NCI-H524 treated with DMSO at 0.1 percent for 48 hours (cell line): Measurements from ENCODE around the gene FIGLA.

Source experiments
- DNase-seq: peaks from one replicate; lab custom pipeline; 2025; lab: John Stamatoyannopoulos, UW

The FIGLA gene, protein sequence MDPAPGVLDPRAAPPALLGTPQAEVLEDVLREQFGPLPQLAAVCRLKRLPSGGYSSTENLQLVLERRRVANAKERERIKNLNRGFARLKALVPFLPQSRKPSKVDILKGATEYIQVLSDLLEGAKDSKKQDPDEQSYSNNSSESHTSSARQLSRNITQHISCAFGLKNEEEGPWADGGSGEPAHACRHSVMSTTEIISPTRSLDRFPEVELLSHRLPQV

DNA sequence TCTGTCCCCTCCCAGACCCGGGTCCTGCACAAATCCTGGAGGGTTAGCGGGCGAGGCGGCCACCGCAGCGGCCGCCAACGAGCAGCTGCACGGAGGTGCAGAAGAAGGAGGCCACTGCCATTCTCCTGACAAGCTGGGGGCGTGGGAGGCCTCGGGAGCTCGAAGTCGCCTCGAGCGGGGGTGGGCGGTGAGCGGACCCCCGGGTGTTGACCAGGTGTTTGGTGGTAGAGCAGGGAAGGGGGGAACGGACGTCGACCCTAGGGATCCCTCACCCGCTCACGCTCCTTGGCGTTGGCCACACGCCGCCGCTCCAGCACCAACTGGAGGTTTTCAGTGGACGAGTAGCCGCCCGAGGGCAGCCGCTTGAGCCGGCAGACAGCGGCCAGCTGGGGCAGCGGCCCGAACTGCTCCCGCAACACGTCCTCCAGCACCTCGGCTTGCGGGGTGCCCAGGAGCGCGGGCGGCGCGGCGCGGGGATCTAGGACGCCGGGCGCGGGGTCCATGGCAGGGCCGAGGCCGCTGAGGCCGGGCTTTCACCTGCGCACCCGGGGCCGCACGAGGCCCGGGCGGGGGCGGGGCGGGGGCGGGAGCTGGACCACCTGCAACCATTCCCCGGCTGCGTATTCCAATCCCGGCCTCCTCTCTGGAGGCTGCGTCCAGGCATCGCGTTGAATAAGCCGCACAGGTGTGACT, at the start of gene FIGLA:
Gene FIGLA (minus strand): TSS at position 508 of the 693 bp plus-strand sequence. CDS start 5 bp downstream, at position 503.
- DNase-seq = no peak

DNA sequence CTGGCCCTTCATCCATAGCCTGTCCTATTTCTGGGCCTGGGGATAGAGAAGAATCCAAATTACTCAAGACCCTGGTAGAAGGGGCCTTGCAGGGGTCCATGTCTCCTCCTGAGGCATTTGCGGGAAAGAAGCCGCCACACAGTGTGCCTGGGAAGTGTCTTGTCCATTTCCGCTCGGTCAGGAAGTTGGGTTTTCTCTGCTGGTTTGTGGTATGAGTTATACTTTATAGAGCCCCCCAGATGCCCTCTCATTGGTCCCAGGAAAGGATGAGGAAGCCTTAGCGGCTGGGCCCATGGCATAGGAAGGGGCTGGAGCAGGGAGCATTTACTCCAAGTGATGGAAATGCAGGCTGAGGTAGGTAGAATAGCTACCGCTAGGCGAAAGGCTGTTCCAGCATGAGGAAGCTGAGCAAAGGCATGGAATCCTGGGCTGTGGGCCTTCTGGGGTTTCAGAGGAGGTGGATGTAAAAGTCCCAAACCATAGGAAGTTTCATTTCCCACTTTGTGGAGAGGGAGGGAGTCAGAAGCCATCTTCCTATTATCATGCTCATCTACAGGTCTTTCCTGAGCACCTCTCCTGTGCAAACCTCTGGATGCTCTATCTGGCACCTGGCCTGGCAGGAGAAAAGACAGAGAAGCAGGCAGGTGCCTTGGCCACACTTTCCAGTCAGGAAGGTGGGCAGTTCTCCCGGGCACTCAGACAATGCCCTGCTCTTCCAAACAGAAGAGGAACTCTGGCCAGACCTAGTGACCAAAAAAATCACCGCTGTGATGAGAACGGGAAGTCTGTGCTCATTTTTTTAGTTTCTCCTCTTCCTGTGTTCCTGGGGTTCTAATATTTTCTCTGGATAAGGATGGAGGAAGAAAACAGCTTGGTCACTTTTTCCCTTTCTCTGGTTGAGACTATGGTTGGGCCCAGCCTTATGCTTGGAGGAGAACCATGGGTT, 47.8 kb upstream of the FIGLA start:
- no peak for DNase-seq

DNA sequence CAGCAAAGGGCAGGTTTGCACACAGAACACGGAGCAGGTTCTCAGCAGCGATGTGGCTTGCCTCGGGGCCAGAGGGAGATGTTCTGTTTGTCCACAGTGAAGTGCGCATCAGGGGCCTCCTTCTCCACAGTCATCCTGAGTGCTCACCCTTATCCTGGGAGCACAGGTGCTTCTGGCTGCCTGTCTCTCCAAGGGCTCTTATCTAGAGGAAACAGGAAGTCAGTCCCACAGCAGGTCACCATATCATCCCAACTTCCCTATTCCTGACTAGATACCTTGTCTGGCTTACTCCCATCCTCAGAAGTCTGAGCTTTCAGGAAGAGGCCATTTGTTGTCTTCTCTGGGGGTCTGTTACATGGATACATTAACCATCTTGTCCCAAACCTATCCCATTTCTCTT, 45.2 kb upstream of the FIGLA start, which contains the start of gene CD207:
Gene CD207 (minus strand): TSS at position 174 of the 400 bp plus-strand sequence. CDS start 40 bp downstream, at position 134.
- no peak for DNase-seq

DNA sequence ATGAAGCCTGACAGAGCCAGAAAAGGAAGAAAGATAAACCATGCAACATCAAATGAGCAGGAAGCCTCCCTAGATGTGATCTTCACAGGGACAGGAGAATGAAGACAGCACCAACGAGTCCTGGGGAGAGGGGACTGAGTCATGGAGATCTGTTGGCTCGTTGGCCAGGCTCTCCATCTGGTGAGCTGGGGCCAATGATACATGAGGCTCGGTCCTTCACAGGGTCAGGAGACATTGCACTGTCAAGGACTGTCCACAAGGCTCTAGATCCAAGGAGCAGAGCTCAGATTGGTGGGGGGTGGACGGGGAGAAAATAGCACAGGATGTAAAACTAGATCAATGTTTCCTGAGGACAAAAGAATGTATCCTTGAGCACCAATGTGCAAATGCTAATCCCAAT, 44.4 kb upstream of the FIGLA start:
- DNase-seq = no peak

DNA sequence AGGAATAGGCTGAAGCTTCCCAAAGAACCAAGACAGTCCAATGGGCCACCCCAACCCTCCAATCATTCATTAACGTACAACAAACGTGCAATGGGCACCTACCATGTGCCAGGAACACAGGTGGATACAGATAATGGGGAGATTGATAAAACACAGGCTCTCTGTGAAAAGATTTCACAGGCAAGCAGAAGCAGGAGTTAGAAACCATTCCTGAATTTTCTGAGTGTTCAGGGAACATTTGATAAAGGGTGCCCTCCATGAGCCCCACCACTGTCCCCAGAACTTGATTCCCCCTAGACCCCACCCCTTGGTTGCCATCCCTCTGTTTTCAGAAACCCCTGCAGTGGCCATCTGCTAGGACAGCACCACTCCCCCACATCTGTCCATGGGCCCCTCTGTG, 43.7 kb upstream of the FIGLA start:
- no peak for DNase-seq

DNA sequence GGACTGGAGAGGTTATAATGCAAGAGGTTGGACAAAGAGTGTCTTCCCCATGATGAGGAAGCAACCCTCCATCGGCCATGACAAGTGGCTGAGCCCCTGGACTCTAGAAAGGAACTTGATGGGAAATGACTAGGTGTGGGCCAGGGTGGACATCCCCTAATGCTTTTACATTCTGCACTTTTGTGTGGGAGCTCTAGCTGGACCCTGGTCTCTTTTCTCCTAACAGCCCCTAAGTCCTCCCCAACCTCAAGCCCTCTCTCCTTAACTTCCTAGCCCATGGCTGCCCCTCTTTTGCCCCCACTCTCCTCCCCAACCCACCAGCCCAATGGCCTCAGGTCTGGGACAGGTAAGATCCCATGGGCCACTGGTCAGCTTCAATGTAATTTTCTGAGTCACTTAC, 42.8 kb upstream of the FIGLA start:
- DNase-seq = no peak

DNA sequence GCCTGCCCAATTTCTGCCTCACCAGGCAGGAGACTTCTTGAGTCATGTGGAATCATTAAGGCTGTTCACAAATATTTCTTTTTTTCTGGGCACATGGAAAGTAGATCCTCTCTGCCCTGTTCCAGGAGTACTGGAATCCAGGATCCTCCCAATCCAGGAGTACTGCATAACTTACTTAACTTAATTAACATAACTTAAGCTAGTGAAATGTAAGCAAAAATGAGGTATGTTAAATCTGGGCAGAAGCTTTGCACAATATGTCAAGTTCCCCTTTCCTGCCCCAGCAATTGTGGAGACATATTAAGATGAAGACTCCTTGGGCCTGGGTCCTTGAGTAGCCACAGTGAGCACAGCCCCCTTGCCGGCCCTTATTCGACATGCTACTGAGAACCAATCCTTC, 41.9 kb upstream of the FIGLA start:
- no peak for DNase-seq

DNA sequence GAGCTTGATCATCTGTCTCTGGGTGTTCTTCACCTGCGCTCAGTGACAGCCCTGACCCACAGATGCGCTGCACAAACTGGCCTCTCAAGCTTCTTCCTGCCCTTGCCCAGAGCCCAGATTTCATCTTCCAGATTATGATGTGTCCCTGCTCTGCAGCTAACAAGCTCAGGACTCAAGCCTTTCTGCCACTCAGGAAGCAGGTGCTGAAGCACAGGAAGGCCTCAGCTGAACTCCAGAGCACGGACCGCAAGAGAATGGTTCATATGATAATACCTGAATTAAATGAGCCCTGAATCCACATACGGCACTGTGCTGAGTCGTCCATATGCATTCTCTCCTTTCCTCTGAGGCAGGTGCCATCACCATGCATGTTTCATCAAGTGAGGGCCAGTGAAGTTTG, 41.4 kb upstream of the FIGLA start:
- DNase-seq = no peak

DNA sequence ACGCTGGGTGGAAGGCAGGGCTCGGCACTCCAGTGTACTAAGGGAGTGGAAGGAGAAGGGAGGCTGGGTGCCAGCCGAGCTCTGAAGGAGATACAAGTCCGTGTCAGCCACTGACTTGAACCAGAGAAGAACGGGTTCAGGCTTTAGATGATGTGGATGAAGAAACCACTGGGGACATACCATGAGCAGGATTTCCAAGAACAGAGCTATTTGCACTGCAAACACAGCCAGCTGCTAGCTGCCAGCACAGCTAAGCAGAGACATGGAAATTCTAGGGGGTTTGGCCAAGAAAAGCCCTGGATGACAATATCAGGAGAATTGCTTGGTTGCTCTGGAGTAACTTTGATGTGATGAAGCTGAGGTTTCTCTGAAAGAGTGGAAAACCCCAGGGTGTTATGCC, 39.9 kb upstream of the FIGLA start:
- DNase-seq = no peak

DNA sequence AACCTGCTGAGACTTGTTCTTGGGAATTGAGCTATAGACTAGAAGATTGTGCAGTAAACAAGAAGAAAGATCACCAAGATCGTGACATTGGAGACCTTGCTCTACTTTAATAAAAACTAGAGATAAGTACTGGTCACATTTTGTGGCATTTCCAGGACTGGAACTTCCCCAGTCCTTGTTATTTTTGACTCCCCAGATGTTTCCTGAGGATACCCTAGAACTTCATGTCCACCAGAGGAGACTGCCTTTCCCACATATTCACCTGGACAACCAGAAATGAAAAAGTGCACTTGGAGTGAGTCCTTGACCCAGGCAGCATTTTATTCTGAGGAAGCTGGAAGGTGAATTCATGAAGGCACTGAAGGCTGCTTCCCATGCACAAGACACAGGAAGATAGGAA, 39.5 kb upstream of the FIGLA start:
- DNase-seq = no peak

DNA sequence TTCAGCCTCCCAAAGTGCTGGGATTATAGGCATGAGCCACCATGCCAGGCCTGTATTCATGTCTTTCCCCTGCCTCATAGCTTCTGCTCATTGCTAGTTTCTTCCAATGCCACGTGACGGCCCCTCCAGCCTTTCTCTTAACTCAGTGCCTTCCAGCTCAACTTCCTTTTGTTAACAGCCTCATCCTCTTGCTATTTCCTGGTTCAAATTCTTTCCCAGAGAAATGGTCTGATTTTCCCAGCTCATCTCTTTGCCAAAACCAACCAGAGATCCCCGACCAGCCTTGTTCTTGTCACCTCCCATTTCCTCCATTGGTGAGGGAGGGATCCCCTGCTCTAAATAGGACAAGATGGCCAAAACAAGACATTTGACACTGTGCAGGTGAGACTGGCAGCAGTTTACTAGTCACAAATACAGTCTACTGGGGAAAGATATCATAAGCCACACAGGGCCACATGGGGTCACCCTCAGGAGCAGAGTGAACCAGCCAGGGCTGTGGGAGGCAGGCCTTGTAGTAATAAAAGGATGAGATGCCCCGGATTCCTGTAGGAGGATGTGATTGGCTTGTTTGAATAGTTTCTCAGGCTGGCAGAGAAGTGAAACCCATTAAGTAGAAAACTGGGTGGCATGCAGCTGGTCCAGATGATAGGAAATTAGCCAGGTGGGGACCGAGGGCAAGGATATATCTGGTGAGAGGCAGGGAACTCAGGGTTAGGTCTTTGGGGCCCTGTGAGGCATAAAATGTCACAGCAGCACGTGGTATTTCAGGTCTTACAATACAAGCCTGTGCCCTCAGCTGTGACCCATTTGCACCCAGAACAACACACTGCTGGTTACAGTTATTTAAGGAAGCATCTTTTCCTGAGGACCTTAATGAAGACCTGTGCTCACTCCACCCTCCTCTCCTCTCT, 38.7 kb upstream of the FIGLA start:
- no peak for DNase-seq

DNA sequence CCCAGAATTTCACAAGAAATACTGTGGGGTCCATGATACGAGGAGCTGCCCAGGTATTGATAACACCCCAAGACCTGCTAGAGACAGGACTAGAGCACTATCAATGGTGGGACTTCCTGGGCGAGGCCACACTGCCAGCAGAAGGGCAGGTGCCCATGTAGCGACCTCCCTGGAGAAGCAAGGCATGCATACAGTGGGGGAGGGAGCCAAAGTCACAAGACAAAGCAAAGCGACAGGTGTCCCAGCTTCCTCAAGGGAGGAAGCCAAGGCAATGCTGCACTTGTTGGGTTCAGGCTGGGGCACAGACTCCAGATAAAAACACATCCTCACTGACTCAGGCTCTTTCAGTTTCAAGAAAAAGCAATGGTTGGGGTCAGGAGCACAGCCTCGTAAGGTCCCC, 37.7 kb upstream of the FIGLA start:
- DNase-seq = no peak

DNA sequence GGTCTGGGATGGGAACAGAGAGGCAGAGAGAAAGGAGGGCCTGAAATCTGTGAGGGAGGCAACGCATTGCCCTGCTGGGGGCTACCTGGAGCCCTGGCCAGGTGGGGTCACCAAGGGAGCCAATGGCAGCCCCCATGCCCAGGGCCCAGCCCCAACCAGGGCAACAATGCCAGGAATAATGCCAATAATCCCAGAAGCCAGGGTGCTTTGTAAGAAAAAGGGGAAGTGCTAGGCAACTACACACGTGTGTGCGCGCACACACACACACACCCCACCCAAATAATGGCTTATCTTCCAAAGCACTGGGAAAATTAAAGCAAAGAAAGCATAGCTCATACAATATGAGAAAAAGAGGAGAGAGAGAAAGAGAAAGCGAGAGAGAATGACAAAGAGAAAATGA, 36.9 kb upstream of the FIGLA start:
- no peak for DNase-seq

DNA sequence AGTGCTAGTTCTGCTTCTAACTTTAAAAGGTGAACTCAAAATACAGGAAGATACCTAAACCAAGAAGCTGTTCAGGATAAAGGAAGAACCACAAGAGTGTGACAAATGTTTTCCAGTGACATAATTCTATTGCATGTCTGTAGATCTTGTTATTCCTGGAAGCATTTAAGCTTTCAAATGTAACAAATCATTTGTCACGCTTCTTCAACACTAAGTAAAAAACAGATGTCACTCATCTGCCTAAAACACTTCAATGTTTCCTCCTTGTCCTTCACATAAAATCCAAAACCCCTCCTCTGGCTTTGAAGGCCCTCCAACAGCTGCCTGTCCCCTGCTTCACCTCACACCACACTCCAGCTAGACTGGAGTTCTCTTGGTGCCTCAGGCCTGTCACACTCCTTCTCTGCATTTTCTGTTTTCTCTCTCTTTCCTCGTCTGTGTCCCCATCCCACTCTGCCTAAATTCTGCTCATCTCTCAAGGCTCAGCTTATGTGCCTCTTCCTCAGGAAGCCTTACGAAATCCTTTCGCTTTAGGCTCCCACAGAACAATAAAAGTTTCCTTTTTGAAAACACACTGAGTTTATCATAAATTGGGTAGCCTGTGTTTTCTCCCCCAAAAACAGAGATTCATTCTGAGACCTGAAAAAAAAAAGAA, 36.4 kb upstream of the FIGLA start:
- no peak for DNase-seq

DNA sequence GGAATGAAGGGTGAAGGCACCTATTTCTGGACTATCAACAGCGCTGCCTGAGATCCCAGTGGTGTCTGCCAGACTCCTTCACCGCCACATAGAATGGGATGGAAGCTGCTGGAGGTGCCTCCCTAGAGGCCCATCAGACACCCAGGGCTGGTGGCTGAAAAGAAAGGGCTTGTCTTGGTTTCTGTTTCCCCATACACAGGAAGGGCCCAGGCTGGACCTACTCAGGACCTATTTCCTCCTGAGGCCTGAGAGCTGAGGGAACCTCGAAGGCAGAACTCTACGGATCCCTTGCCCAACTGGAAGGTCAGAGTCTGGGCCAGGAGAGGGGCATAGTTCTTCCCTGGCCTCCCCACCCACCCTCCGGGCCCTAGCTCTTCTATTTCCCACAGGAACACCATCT, 32.8 kb upstream of the FIGLA start:
- DNase-seq = no peak

DNA sequence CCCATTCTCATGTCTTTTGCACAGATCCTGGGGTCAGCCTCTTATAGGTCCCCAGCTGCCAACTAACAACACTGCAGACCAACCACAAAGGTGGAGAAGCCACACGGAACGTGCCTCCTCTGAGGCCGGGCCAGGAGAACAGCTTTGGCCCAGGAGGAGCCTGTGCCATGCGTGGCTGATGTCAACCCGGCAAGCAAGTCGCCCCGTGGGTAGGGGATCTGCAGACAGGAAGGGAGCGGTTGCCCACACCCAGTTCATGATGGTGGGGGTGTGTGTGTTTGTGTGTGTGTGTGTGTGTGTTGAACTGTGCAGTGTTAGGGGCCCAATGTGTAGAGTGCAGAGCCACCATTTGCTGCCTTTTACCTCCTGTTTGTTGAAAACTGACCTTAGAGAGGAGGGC, 32.4 kb upstream of the FIGLA start:
- DNase-seq = no peak

DNA sequence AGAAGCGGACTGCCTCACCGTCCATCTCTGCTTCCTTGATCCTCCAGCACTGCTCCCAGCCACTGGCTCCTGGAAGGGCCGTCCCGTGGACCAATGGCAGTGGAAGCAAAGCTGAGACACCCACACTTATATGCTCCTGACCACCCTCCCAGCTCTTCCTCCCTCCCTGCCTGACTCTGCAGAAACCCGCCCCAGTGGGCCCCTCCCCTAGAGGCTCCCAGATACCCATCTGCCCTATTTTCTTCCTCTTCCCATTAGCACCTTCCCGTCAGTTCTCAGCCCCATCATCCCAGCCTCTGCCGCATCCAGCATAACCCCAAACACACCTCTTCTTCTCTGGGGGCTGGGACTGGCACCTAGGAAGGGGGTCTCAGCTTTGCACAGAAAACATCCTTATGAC, 30.1 kb upstream of the FIGLA start, which contains the start of gene CLEC4F:
Gene CLEC4F (minus strand): TSS at position 101 of the 400 bp plus-strand sequence. CDS start 76 bp downstream, at position 25.
- no peak for DNase-seq

DNA sequence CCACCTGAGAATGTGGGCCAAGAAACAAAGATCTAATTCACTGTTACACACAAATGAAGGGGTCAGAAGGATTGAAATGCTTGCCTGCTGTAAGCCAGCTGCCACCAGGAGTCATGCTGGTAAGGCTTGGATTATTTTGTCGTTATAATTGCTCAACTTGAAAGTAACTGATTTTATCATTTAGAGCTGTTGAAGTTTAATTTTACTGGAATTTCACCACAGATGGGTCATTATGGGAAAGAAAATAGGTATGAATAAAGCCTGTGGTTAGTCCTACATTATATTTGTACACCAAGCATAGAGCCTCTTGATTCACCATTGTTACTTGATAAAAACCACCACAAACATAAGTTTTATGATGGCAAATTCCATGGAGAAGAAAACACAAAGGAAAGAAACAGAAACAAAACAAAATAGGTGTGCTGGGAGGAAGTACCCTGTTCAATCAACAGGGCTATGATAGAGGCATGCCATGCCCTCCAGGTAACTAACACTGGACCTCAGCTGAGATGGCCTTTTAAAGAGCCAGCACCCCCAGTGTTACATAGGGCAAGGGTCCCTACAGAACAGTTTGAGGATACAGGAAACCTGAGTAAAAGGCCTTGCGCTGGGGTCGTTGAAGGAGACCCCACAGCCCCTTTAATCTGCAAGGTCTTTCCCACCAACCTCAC, 27.0 kb upstream of the FIGLA start:
- no peak for DNase-seq

DNA sequence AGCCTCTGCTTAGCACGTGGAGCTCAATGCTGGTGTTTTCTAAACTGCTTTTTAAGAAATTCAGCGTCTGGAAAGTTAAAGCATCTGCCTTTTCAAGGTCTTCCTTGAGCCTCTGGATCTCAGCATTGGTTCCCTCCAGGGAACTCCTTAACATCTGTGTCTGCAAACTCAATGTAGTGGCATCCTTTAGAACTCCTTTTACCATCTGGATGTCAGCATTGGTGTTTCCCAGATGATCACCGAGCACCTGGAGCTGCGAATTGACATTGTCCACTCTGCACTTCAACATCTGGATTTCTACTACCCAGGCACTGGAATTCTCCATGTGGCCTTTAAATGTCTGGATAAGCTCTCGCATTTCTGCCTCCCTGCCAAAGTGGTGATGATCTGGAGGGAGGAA, 26.3 kb upstream of the FIGLA start:
- no peak for DNase-seq
